Measurements from ENCODE around the gene BTNL9.
"Not testable (repeated sequence)": the region's sequence is repeated elsewhere in the genome, so short reads cannot be mapped to it uniquely, and the experiment has no call there.

DNA sequence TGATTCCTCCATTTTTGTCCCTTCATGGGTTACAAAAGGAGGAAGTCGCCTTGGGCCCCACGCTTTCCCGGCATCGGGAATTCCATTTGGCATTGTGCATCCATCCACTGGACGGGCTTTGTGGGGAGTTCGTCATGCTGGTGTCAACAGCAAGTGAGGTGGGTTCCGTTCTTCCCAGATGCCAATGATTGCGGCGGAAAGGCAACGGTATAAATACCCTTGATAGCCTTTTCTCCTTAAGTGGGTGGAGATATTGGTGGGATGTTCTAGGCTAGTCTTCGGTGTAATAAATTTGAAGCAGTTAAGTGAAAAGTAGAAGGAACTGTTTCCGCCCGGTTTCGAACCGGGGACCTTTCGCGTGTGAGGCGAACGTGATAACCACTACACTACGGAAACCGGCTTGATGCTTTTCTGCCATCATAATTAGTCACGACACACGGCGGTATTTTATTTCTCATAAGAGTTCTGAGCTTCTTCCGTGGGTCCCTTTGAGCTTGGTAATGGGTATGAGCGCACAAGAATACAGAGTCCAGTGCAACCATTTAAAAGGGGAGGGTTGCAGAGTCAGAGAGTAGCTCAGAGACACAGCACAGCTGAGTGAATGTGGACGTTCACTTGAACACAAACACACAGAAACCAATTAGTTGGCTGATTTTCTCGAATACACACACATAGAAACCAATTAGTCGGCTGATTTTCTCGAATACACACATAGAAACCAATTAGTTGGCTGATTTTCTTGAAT lies 62.0 kb downstream of the BTNL9 start:
- not testable (repeated sequence) for TF ChIP-seq CEBPB (IDR thresholded peaks at IDR 0.05; ENCODE audit: borderline replicate concordance, low read depth, low read length); SMC3 (IDR thresholded peaks at IDR 0.05; ENCODE audit: low read length); ZNF3 (CRISPR knock-in tag; IDR thresholded peaks at IDR 0.05); MIXL1 (CRISPR knock-in tag; IDR thresholded peaks at IDR 0.05); CHD2 (IDR thresholded peaks at IDR 0.05; ENCODE audit: low read depth, low read length)
- TF ChIP-seq, protein P1, sequence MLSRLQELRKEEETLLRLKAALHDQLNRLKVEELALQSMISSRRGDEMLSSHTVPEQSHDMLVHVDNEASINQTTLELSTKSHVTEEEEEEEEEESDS (CRISPR knock-in tag; IDR thresholded peaks at IDR 0.05; ENCODE audit: borderline replicate concordance), result not testable (repeated sequence)
